GM12864 (cell line): ENCODE results near the gene LY6G6C.
"Not testable (repeated sequence)": the region's sequence is repeated elsewhere in the genome, so short reads cannot be mapped to it uniquely, and the experiment has no call there.

Source experiments
- DNase-seq: peaks from one replicate; pipeline ENCODE4 v3.0.0-alpha.2; 2011; ENCODE audit warnings: low read depth
- H3K4me3 ChIP-seq: 2 replicates; pipeline ENCODE4 v1.5.1; 2011; ENCODE audit warnings: mild to moderate bottlenecking, low read depth, low read length, control low read depth
- CTCF ChIP-seq: IDR thresholded peaks from 2 replicates; pipeline ENCODE4 v1.5.1; 2011; ENCODE audit warnings: low read depth, mild to moderate bottlenecking, moderate library complexity, low read length, control low read depth, inconsistent platforms; ENCODE audit errors: missing control alignments

LY6G6C gene

DNA sequence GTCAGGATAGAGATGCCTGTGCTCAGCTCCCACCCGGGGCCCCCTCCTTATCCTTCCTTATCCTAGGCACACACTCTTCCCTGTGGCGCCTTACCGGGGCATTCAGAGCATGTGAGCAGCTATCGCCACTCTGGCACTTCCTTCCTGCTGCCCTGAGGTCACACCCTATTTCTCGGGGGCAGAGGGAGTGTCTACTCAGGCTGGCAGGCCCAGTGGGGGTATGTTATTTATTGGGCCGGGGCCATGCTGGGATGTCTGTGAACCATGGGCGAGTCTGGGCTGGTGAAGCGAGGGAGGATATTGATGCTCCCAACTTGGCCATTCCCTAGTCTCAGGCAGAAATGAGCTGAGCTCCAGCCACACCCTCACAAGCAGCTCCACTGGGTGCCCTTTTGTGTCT lies 10.3 kb downstream of the LY6G6C start:
- TF ChIP-seq CTCF, result no peak
- DNase-seq, result no peak
- H3K4me3 ChIP-seq, result no peak overlapping the region

GRCh38 chr6:31710523-31711219 lies 10.9 kb downstream of the LY6G6C start:
- no peak for DNase-seq
- H3K4me3 ChIP-seq, result no peak overlapping the region
- no peak for TF ChIP-seq CTCF

- not testable (repeated sequence) for DNase-seq, H3K4me3 ChIP-seq
Observed at GRCh38 chr6:31709157-31709556, 12.4 kb downstream of the LY6G6C start.

DNA sequence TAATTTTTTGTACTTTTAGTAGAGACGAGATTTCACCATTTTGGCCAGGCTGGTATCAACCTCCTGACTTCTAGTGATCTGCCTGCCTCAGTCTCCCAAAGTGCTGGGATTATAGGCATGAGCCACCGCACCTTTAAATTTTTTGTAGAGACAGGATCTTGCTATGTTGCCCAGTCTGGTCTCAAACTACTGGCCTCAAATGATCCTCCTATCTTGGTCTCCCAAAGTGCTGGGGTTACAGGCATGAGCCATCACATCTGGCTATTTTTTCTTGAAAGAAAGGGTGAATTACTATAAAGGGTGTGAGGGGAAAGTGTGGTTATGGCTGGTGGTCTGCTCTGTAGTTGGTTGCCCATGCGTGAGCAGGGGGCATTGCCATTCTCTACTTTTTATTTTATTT lies 13.3 kb downstream of the LY6G6C start:
- DNase-seq, result no peak
- no peak overlapping the region for H3K4me3 ChIP-seq
- no peak for TF ChIP-seq CTCF

DNA sequence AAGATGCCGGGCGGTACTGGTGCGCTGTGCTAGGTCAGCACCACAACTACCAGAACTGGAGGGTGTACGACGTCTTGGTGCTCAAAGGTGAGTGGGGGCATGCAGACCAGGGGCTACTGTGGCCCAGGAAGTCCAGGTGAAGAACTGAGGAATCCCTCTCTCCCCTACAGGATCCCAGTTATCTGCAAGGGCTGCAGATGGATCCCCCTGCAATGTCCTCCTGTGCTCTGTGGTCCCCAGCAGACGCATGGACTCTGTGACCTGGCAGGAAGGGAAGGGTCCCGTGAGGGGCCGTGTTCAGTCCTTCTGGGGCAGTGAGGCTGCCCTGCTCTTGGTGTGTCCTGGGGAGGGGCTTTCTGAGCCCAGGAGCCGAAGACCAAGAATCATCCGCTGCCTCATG lies 13.8 kb downstream of the LY6G6C start:
- no peak overlapping the region for H3K4me3 ChIP-seq
- TF ChIP-seq CTCF, result no peak
- DNase-seq, result no peak

DNA sequence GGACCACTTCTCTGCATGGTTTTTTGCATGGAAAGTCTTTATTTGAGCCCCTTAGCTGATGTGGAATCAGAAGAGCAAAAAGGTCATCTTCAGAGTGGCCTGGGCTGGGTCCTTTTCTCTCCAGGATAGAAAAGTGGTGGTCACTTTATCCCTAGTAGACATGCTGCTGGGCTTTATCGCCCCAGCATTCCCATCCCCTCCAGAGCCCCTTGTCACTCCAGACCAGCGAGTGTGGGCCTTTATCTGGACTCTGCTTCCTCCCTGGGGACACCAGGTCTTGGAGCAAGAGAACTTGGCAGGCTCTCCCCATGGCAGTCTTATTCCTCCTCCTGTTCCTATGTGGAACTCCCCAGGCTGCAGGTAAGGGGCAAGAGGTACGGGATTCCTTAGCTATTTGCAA lies 14.9 kb downstream of the LY6G6C start, which contains the start of gene LY6G6F:
Gene LY6G6F (plus strand): TSS at position 268 of the 400 bp plus-strand sequence. CDS start 41 bp downstream, at position 309.
- no peak for TF ChIP-seq CTCF
- no peak within 1 kb of the TSS for H3K4me3 ChIP-seq
- no peak for DNase-seq

- no peak for TF ChIP-seq CTCF
- H3K4me3 ChIP-seq, result no peak overlapping the region
- DNase-seq, result no peak
Observed at GRCh38 chr6:31705931-31706330, 15.6 kb downstream of the LY6G6C start.
